ENCODE results near the gene CDH5. TPM values are rescaled to one million over a fixed set of nuclear protein-coding genes. Genes with fewer than 3 reads are reported as not detected.

Gene CDH5
- total RNA-seq, 1 donor from 2014 or later, result 1,308 TPM

DNA sequence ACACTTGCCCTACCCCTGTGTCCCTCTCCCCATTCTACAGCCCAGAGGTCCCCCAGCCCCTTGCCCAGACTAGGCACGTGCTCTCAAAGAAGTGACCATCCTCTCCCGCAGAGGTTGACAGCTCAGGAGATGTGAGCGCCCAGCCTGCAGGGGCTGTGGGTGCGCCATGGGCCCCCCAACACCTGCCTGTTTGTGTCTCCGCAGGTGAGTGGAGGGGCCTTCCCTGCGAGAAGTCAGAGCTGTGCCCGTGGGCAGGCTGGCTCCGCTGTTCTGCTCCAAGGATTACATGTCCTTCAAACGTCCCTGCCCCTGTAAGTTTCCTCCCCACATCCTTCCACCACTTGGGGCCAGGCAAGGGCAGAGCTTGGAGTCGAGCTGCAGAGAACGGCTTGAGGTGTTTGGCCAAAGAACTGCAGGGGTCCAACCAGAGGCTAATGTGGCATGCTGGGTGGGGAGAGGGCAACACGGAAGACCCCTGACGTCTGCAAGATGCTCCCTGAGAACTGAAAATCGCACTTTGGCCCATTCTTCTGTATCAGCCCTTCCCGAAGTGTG lies 71.0 kb downstream of the CDH5 start:
- Mint-ChIP-seq H3K4me3 (ENCODE audit: unreplicated experiment) (no peak overlapping the region), H3K27me3 (ENCODE audit: unreplicated experiment) (peaks cover 7% of the 10 kb centered on the region), H3K36me3 (ENCODE audit: low read depth, unreplicated experiment) (no peaks in the 10 kb centered on the region), H3K4me1 (ENCODE audit: unreplicated experiment) (no peaks in the 10 kb centered on the region), H3K27ac (ENCODE audit: unreplicated experiment) (no peak overlapping the region), H3K9me3 (ENCODE audit: unreplicated experiment) (no peaks in the 10 kb centered on the region)
- DNase-seq (ENCODE audit: low spot score), result no peak
- TF ChIP-seq, protein P1, sequence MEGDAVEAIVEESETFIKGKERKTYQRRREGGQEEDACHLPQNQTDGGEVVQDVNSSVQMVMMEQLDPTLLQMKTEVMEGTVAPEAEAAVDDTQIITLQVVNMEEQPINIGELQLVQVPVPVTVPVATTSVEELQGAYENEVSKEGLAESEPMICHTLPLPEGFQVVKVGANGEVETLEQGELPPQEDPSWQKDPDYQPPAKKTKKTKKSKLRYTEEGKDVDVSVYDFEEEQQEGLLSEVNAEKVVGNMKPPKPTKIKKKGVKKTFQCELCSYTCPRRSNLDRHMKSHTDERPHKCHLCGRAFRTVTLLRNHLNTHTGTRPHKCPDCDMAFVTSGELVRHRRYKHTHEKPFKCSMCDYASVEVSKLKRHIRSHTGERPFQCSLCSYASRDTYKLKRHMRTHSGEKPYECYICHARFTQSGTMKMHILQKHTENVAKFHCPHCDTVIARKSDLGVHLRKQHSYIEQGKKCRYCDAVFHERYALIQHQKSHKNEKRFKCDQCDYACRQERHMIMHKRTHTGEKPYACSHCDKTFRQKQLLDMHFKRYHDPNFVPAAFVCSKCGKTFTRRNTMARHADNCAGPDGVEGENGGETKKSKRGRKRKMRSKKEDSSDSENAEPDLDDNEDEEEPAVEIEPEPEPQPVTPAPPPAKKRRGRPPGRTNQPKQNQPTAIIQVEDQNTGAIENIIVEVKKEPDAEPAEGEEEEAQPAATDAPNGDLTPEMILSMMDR (IDR thresholded peaks at IDR 0.05; ENCODE audit: unreplicated experiment), result no peak

DNA sequence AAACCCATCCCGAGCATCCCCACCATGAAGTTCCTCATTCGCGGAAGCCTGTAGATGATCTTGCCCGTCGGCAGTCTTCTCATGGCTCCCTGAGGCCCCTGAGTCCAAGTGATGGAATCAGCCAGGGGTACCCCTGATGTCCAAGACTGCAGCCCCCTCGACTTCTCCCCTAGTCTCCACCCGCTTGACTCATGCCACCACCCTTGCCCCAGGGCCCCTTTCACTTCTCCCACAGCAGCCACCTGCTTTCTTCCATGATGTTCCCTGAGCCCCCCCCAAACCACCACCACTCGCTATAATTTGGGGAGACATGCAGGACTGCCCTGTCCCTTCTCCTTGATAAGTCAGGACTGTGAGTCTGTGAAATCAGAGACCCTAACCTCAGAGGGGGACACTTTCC lies 72.0 kb downstream of the CDH5 start:
- no peak overlapping the region for H3K4me3 Mint-ChIP-seq (ENCODE audit: unreplicated experiment)
- no peaks in the 10 kb centered on the region for H3K4me1 Mint-ChIP-seq (ENCODE audit: unreplicated experiment)
- TF ChIP-seq, protein P1 (IDR thresholded peaks at IDR 0.05; ENCODE audit: unreplicated experiment), result no peak
- no peaks in the 10 kb centered on the region for H3K36me3 Mint-ChIP-seq (ENCODE audit: low read depth, unreplicated experiment)
- DNase-seq (ENCODE audit: low spot score), result no peak
- no peaks in the 10 kb centered on the region for H3K9me3 Mint-ChIP-seq (ENCODE audit: unreplicated experiment)
- peaks cover 7% of the 10 kb centered on the region for H3K27me3 Mint-ChIP-seq (ENCODE audit: unreplicated experiment)
- H3K27ac Mint-ChIP-seq (ENCODE audit: unreplicated experiment), result no peak overlapping the region

DNA sequence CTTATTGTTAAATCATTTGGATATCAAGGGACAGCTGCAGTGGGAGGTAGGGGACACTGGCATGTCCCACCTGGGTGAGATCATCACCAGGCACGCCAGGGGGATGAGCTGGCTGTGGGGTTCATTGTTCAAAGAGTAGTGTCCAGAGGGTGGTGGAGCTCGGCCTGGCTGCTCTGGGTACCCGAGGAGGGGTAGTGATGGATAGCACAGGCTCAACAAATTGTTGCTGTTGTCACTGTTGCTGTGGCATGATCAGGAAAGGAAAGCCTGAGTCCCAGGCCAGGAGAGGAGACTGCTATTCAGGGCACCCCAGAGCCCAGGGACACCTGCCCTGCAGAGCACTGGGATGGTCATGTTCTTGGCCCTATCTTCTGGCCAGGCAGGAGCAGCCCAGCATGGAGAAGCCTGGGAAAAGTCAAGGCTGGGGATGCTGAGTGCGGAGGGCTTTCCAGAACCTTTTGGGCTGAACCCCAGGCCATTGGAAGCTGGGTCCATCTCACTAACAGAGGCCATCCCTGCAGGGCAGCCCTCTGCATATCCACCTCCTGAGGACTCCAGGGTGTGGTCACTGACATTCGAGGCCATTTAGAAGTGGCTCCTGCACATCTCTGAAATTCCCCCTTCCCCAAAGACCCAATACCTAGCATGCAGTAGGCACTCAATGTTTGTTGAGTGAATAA lies 72.7 kb downstream of the CDH5 start:
- Mint-ChIP-seq H3K36me3 (ENCODE audit: low read depth, unreplicated experiment) (no peaks in the 10 kb centered on the region), H3K27ac (ENCODE audit: unreplicated experiment) (no peak overlapping the region), H3K4me1 (ENCODE audit: unreplicated experiment) (peaks cover 3% of the 10 kb centered on the region), H3K4me3 (ENCODE audit: unreplicated experiment) (no peak overlapping the region), H3K27me3 (ENCODE audit: unreplicated experiment) (peaks cover 7% of the 10 kb centered on the region), H3K9me3 (ENCODE audit: unreplicated experiment) (no peaks in the 10 kb centered on the region)
- no peak for DNase-seq (ENCODE audit: low spot score)
- TF ChIP-seq, protein P1 (IDR thresholded peaks at IDR 0.05; ENCODE audit: unreplicated experiment), result no peak

DNA sequence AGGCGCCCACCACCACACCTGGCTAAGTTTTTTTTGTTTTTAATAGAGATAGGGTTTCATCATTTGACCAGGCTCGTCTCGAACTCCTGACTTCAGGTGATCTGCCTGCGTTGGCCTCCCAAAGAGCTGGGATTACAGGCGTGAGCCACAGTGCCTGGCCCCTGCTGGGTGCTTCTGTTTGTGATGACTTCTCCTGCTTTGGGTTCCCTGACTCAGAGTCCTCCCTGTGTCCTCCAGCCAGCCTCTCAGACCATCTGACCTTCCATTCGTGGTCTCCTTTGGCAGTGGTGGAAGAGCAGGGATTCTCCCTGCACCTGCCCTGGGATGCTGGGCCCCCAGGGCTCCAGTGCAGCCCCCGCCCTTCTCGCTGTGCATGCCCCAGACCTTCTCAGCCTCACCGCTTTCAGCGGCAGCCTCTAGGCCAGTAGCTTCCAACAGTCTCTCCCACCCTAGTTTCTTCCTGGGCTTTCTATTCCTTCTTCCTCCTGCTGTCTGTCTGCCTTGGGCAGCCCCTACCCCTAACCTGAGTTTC lies 73.8 kb downstream of the CDH5 start:
- TF ChIP-seq, protein P1 (IDR thresholded peaks at IDR 0.05; ENCODE audit: unreplicated experiment), result no peak
- Mint-ChIP-seq H3K9me3 (ENCODE audit: unreplicated experiment) (no peaks in the 10 kb centered on the region), H3K27me3 (ENCODE audit: unreplicated experiment) (peaks cover 7% of the 10 kb centered on the region), H3K4me1 (ENCODE audit: unreplicated experiment) (peaks cover 4% of the 10 kb centered on the region), H3K36me3 (ENCODE audit: low read depth, unreplicated experiment) (peaks cover under 1% of the 10 kb centered on the region), H3K27ac (ENCODE audit: unreplicated experiment) (peak overlapping the region; percentile 39), H3K4me3 (ENCODE audit: unreplicated experiment) (no peak overlapping the region)
- no peak for DNase-seq (ENCODE audit: low spot score)

DNA sequence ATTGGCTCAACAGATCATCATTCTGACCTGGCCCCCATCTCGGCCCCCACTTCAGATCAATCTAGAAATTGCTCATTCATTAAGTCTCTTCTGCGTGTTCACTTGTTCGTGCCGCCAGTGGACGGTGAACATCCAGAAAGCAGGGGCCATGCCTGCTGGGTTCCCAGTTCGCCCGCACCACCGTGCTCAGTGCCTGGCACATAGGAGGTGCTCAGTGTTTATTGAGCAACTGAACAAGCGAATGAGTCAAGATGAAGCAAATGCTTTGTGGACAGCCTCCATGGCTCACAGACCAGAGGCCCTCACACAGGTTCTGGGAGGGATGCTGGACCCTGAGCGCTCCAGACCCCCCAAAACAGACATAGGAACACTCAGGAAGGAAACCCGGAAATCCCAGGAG lies 74.5 kb downstream of the CDH5 start:
- no peak for DNase-seq (ENCODE audit: low spot score)

More for the DNA sequence above, 74.5 kb downstream of the CDH5 start:
- H3K27me3 Mint-ChIP-seq (ENCODE audit: unreplicated experiment), result peaks cover 6% of the 10 kb centered on the region
- H3K9me3 Mint-ChIP-seq (ENCODE audit: unreplicated experiment), result no peaks in the 10 kb centered on the region
- TF ChIP-seq, protein P1 (IDR thresholded peaks at IDR 0.05; ENCODE audit: unreplicated experiment), result no peak
- H3K36me3 Mint-ChIP-seq (ENCODE audit: low read depth, unreplicated experiment), result peaks cover 3% of the 10 kb centered on the region
- H3K4me3 Mint-ChIP-seq (ENCODE audit: unreplicated experiment), result no peak overlapping the region
- H3K4me1 Mint-ChIP-seq (ENCODE audit: unreplicated experiment), result peaks cover 4% of the 10 kb centered on the region
- H3K27ac Mint-ChIP-seq (ENCODE audit: unreplicated experiment), result peak overlapping the region; percentile 39
